GM19455 (cell line): Measurements from ENCODE around the gene NR5A2.

Experiments used
- ATAC-seq: cut with Tn5 transposase; IDR thresholded peaks from one replicate; pipeline ENCODE4 v1.9.1; 2021; ENCODE audit not compliant: unreplicated experiment

NR5A2 gene

DNA sequence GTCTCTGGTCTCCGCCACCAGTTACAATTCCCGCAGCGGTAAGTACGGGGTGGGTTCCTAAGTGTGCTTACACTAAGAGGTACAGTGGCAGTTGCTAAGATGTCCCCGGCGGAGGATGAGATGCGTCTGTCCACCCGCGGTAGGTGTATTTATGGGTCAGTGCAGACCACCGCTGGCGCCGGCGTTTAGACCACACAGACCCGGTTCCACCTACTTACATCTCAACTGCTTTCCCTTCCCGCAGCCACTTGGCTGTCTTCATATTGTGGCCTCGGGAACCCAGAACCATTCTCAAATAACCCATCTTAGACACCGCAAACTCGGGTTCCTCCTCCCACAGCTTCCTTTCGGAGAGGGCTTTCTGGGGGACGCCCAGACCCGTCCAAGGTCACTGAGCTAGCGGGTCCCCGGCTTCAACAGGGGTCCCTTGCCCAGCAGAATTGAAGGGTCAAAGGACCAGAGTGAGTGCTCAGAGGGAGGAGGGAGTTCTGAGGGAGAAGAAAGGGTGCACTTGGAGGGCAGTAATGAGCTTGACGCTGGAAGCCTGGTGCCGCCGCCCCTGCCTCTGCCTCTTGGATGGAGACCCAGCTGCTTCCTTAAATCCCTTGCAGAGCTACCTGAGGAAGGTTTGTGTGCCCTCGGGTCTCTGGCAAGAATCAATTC is 8.6 kb downstream of the NR5A2 start:
- ATAC-seq: no peak

DNA sequence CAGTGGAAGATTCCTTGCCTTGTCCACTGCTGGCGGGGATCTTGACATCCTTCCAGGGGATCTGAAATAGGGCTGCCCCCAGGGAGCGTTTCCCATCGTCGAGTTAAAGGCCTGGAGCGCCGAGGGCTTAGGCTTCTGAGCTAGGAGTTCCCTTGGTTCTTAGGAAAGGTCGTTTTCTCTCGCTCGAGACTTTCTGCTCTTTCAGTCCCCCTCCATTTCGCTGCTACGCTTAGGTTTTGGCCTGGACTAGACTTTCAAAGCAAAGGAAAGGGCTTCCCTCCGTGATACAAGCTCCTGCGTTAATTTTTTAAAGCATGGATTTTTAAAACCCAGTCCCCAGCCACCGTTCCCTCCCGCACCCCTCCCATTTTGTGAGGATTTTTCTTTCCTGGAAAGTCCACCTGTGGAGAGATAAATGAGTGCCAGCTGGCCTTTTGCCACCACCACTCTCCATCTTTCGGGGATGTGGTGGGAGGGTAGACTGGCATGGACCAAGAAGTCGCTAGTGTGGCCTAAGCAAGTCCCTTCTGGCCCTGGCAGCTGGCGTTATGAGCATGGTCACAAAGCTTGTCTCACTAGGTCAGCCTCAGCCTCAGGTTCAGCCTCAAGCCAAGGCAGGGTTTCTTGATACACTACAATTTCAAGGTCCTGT is 9.2 kb downstream of the NR5A2 start:
- no peak for ATAC-seq

DNA sequence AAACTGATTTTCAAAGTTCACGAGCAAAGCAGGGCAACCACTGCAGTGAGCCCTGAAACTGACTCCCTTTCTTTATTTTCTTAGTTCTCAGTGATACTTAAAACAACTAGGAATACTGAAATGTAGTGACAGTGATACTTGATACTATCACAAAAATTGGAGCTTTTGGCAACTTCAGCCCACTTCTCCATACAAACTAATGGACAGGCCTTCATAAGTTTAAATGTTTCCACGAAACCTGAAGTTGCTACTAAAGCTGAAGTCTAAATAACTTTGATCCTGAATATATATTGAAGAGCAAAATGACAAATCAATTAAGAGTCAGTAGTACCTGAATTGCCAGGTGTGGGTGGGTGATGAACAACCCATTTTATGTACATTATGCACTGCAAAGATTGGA is 10.0 kb downstream of the NR5A2 start:
- ATAC-seq: no peak

DNA sequence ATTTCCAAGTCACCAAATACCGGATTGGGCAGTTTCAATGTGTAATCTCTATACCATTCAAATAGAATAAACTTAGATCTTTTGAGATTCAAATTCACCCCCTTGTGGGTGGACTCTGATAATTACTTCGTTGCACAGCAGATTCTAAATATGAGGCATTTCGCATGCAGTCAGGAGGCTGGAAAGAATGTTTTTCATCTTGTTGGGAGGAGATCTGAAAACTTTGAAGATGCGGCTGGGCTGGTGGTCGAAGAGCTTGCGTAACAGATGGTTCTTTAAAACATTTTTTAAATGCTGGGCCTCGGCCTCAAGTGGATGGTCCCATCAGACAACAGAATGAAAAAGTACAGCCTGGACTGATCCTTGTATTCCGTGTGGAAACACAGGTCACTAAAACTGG is 10.4 kb downstream of the NR5A2 start:
- no peak for ATAC-seq

DNA sequence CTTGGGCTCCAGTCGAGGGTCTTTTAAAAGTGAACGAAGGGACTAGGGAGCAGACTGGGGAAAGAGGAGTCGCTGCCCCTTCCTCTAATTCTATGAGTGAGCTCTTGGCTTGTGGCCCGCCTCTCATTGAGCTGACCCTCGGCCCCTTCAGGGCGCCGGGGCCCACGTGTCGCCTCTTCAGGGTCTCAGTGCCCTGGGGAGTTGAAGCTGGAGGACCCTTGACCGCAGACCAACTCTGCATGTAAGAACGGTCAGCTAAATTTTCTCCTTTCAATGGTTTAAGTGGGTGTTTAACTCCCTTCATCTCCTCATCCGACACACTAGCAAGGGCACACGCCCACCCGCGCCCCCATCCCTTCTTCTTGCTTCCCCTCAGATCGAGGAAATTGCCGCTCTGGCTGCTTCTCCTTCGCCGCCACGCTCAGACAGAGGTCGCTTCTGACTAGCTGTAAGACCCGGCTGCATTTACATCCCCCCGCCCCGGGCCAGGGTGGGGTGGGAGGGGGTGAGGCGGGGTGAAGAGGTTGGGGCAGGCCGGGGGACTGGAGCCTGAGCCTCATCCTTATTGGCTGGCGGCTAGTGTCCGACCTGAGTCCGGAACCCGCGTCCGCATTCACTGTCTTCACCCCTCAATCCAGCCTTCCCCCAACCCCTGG is 10.9 kb downstream of the NR5A2 start:
- no peak for ATAC-seq

DNA sequence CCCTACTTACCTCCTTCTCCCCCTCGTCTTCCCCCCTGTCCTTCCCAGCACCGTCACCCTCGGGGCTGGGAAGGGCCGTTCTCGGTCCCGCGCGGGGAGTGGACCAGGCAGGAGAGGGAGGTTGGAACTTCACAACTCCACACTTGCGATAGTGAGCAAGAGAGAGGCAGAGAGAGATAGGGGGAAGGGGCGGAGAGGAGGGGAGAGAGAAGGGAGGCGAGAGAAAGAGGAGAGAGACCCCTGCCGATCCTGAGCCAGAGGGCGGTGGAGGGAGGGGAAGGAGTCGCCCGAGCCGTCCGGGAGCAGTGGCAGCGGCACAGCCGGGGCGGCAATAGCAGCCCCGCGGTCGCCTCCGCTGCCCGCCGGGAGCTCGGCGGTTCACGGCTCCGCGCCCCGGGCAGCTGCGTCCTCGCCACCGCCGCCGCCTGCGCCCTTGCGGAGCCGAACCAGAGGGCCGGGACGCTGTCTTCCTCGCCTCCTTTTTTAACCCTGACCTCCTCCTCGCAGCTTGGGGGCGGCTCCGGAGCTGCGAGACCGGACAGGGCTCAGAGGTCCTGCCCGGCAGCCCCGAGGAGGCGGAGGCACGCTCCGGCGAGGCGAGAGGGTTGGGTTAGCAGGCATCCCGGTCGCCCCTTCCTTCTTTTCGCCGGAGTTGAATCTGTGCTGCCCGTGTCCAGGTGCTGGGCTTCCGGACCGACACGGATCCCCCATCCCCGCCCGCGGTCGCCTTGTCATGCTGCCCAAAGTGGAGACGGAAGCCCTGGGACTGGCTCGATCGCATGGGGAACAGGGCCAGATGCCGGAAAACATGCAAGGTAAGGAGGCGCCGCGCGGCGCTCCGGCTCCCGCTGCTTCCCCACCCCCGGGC is 11.7 kb downstream of the NR5A2 start:
- ATAC-seq: no peak

DNA sequence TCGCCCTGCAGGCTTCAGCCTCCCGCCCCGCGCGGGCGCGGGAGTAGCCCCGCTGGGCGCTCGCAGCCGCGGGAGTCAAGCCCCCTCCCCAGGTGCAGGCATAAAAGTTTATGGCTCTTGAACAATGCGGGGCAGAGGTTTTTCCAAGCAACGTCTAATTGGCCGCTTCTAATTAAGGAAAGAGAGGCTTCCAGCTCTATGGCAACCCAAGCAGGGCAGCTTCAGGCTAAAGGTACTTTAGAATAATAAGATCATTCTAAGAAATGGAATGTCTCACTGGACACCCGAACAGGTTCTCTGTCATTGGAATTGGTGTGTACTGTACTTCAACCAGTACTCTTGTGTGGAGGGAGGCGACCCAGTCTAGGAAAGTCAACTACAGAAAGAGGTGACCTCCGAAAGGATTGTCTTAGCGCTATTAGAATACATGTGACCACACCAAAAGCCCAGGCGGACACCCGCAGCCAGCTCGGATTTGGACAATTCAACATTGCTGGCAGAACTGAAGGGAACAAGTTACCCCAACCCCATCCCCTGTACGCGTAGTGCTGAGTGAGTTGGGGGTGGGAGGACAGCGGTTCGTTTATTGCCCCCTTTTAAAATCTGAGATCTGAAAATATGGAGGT is 12.5 kb downstream of the NR5A2 start:
- no peak for ATAC-seq

DNA sequence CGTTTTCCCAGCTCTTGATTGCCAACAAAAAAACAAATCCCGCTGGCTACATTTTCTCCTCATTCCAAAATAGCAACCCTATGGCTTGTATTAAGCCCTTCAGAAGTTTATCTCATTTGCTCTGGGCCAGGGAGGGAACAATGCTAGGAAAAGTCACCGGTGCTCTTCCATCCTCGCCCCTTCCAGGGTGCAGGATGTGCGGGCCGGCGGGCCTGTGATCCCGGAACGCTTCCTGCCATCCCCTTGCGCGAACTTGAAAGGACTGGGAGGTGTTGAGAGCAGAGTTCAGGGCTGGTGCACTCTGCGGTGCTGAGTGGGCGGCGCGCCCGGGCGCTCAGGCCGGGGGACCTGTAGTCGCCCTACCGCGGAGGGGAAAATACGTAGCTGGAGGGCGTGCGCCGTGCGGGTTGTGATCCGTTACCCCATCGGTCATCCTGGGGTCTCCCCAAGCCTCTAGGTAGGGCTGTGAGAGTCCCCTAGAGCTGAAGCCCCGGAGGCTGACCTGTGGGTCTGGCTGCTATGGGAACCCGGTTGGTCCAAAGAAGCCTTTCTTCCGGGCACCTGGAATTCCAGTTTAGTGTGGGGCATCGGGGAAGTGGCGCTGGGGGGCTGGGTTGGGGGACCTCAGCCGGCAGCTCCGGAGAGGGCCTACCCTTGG is 13.1 kb downstream of the NR5A2 start:
- ATAC-seq: no peak

DNA sequence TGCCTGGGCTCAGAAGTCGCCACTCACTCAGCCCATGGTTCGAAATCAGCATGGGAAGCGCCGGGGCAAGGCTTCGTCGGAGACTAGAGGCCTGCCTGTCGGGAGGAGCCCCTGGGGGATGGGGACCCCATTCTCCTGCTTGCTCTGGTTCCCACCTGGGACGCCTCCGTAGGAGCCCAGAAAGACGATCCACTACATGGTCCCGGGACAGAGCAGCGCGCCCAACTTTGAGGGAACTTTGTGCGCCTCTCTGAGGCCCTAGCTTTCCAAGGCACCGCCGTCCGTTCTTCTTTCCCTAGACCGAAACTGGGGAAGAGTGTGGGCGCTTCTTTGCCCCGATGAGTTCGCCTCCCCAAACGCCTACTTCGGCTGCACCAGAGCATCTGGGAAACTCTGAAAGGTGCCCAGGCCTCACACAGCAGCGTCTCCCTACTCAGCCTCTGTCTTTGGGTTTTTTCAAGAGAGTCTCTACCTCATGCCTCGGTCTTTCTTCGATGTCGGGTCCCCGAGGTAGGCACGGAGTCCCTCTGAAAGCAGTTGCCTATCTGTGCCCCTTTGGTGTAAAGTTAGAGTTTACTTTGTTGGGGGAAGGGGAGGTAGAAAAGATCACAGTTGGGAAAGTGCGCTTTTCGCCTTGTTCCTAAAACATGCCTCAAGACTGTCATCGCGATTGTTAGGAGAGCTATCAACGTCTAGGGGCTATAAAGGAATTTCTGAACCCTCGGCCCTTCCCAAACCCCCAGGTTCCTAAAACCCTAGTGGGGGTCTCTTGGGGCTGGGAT is 14.0 kb downstream of the NR5A2 start:
- ATAC-seq: no peak

DNA sequence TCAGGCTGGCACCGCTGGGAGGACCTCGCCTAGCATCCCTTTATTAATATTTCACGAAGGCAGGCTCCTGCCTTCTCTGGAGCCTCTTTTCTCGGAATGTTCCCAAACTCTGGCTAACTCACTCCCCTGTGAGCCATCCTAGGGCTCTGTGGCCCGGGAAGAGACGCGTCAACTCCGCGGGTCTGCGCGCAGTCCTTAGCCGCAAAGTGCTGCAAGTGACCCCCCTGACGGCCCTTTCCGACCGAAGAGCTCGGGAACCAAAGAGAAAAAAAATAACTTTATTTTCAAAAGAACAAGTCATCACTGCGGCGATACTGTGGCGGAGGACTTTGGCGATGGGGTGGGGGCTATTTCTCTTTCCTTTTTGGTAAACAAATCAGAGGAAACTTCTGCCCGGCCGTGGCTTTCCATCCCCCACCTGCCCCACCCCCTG is 14.6 kb downstream of the NR5A2 start:
- no peak for ATAC-seq

DNA sequence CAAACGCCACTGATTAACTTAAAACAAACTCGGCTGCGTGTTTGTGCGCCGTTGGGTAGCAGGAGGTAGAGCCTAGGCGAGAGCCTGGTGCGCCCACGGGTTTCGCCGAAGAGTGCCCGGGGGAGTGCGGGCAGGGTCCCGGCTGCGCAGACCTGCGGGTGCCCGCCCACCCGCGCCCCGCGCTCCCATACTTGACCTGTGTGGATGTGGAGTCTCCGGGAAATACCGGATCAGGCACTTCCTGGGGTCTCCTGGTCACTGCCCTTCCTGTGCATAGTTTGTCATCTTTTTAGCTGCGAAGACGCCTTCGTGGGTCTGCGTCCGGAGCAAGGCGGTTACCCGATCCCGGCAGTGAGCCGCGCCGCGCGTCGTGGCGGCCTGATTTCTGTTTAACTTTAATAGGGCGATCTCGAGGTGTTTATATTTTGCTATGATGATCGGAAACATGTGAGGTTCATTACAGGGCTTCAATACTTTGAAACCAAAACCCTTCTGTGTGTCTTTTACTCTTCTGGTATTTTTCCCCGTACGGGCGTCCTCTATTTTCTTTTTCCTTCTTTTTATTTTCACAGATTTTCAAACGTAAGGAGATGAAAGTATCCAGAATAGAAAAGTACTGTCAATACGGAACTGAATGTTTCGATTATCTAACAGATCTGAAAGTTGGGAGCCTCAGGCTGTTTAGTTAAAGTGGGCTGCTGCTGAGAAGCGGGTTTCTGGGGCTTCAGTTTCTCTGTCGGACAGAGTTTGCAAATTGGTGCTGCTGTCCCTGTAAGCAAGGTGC is 15.2 kb downstream of the NR5A2 start:
- no peak for ATAC-seq

DNA sequence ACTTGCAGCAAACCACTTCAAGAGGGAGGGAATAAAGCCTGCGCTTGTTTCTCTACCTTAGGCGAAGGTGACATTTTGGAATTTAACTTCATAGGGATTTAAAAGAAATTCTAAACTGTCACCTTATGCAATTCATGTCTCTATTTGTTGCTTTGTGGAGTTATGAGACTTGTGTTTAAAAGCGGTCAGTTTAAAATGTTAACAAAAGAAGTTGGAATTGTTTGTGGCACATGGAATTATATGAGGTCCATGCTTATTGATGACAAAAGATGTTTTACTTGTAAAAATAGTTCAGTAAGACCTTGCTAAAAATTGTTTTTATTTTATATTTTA is 15.8 kb downstream of the NR5A2 start:
- ATAC-seq: no peak

DNA sequence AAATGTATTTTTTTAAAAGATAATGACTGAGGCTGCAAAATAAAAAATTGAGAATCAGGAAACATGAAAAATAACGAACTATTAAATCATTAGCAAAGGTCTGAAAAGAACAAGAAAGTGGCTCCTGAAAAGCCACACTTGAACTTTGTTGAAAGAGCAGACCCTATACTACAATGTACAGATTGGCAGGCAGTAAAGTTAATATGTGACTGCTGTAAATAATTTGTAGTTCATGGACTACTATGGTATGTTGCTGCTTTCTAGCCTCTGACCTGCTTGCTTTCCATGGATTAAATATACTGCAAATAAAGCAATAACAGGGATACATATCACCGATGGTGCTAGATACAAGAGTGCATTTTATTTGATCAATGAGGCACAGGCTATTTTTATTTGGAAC is 18.6 kb downstream of the NR5A2 start:
- no peak for ATAC-seq

DNA sequence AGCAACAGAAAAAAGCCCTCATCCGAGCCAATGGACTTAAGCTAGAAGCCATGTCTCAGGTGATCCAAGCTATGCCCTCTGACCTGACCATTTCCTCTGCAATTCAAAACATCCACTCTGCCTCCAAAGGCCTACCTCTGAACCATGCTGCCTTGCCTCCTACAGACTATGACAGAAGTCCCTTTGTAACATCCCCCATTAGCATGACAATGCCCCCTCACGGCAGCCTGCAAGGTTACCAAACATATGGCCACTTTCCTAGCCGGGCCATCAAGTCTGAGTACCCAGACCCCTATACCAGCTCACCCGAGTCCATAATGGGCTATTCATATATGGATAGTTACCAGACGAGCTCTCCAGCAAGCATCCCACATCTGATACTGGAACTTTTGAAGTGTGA is 20.7 kb downstream of the NR5A2 start:
- ATAC-seq: no peak

DNA sequence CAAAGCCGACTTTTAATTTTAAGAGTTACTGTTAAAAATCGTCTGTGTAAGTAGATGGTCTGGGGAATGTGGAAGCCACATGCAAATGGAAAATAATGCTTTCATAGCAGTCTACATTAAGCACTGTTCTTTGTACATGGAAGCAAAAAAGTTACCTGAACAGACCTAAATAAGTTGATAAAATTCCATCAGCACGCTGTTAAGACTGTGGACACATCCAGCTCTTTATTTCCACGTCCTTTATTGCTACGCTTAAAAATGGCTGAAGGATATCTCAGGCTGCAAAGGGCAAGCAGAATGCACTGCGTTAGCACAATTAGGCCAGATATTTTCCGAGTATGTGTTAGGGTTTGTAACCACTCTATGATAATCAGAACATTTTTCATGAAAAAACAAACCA is 22.3 kb downstream of the NR5A2 start:
- no peak for ATAC-seq

DNA sequence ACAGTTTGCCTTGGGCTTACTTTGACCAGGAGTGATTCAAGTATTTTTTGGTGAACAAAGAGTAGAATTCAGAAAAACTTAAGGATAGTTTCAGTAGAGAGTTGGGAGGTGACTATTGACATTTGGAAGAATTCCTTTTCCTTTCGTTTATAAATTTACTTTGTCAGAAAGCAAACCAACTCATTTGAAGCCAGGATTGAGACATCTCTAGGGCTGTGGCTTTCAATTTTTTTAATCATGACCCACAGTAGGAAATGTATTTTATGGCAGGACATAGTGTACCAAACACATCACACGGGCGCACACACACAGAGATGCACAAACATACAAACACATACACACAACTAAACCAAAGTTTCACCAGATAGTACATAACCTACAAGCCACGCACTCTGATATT is 24.1 kb downstream of the NR5A2 start:
- no peak for ATAC-seq

DNA sequence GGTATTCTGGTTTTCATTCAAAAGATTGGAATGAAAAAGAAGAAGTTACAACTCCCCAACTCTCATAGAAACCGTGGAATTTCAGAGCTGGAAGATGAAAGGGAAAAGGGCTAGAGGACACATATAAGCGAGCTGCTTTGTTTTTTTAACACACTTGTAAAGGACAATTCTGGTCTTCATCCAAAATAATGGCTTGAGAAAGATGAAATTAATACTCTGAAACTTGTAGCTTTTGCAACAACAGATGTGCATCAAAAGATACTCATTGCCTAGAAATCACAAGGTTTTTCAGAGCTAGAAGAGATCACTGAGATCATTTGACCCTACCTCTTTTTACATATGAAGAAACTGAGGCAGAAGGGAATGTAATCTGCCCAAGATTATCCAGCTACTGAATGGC is 25.6 kb downstream of the NR5A2 start:
- ATAC-seq: no peak

DNA sequence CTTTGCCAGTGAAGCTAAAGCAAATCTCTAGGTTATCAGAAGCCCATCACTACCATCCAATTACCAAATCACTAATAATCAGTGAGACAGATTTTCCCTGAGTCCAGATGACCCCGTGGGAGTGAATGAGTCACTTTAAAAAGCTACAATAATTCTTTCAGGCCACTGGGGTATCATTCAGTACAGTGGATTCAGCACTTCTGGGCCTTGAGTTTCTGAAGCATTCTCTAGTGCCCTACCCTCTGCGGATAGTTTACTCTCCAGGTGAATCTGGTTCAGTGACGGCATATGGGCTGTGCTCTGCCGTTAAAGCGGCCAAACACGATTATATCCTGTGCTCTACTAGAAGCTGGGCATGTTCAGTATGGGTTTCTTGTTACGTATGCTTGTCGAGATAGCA is 26.1 kb downstream of the NR5A2 start:
- no peak for ATAC-seq

DNA sequence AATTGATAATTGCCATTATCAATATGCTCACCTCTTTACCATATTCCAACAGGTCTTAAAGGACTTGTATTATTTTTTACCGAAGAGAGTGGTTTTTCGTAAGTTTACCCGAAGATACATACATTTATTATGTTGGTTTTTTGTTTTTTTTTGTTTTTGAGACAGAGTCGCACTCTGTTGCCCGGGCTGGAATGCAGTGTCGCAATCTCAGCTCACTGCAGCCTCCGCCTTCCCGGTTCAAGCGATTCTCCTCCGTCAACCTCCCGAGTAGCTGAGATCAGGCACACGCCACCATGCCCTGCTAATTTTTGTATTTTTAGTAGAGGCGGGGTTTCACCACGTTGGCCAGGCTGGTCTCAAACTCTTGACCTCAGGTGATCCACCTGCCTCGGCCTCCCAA is 30.8 kb downstream of the NR5A2 start:
- no peak for ATAC-seq
